Measurements from ENCODE around the gene SLIT1.

The SLIT1 gene

DNA sequence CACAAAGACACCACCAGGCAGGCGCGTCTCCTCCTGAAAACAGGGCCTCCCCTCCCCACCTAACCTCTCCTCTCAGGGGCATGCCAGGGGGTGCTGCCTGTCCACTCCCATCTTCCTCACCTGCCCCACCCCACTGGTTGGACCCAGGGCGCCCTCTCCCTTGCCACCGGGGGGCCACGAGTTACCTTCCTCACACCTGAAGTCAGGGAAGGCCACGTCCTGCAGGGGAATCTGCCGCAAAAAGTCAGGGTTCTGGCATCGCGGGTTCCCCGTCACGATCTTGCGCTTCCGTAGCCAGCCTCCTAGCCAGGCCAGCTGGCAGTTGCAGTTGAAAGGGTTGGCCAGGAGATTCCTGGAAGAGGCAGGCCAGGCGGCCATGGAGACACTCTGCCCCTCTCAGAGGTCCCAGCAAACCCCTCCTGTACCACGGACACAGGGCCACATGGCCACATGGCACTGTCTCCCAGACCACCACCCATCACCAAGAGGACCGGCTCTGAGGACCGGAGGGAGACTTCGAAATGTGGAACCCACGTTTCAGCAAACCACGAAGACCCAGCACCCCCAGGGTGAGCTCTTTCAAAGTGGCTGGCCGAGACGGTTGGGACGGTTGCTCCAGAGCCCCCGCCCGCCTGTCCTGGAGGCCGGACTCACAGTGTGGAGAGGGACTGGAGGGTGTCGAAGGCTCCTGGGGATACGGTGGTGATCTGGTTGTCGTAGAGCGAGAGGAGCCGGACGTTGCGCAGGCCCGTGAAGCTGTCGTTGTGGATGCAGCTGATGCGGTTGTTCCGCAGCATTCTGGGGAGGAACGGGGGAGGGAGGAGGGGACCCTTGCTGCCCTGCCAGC, 142.8 kb downstream of the SLIT1 start:
- Histone ChIP-seq H3K27ac (no peak overlapping the region), H3K27me3 (replicated peaks) (no peaks in the 10 kb centered on the region), H3K36me3 (replicated peaks) (no peaks in the 10 kb centered on the region), H3K4me3 (ENCODE audit: low read depth, low read length) (no peak overlapping the region)
- in situ Hi-C loops (cut with HindIII; ENCODE audit: low pct_ligation_motif_present, low sequenced_read_pairs): no loop called here
- TF ChIP-seq, protein P1, sequence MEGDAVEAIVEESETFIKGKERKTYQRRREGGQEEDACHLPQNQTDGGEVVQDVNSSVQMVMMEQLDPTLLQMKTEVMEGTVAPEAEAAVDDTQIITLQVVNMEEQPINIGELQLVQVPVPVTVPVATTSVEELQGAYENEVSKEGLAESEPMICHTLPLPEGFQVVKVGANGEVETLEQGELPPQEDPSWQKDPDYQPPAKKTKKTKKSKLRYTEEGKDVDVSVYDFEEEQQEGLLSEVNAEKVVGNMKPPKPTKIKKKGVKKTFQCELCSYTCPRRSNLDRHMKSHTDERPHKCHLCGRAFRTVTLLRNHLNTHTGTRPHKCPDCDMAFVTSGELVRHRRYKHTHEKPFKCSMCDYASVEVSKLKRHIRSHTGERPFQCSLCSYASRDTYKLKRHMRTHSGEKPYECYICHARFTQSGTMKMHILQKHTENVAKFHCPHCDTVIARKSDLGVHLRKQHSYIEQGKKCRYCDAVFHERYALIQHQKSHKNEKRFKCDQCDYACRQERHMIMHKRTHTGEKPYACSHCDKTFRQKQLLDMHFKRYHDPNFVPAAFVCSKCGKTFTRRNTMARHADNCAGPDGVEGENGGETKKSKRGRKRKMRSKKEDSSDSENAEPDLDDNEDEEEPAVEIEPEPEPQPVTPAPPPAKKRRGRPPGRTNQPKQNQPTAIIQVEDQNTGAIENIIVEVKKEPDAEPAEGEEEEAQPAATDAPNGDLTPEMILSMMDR (IDR thresholded peaks at IDR 0.05; ENCODE audit: low read depth, low read length, missing control alignments): no peak
- DNase-seq: no peak

DNA sequence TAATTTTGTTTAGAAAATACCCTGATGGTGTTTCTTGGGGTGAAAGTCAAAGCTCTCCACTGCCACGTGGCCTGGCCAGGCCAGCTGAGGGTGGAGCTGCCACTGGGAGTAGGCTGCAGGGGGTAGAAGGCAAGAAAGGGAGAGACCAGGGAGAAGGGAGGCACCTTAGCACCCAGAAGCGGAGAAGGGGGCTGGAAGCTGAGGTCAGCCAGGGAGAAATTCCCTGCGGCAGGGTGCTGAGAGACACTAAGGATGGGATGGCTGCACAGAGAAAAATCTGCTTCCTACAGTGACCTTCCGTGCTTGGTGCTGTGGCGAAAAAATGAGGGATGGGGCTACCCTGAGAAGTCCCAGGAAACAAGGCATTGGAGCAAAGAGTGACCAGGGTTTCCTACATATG, 143.7 kb downstream of the SLIT1 start:
- DNase-seq: no peak
- no peak overlapping the region for H3K27ac ChIP-seq
- in situ Hi-C loops (cut with HindIII; ENCODE audit: low pct_ligation_motif_present, low sequenced_read_pairs): no loop called here
- TF ChIP-seq, protein P1 (IDR thresholded peaks at IDR 0.05; ENCODE audit: low read depth, low read length, missing control alignments): no peak
- no peak overlapping the region for H3K4me3 ChIP-seq (ENCODE audit: low read depth, low read length)
- H3K36me3 ChIP-seq (replicated peaks): no peaks in the 10 kb centered on the region
- no peaks in the 10 kb centered on the region for H3K27me3 ChIP-seq (replicated peaks)

DNA sequence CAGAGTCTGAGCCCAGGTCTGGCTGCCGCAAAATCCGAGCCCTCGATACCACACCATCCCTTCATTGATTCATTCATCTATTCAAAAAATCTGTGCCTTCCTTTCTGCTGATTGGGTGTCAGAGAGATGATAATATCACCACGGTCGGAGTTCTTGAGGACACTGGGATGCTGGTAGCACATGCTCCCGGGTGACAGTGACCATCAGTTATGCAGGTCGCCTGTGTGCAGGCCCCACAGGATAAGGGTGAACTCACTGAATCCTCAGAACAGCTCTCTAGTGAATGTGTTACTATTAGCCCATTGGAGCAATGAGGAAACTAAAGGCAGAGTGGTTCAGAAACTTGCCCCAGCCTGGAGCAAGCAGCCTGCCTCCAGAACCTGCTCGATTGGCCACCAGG, 145.1 kb downstream of the SLIT1 start:
- Histone ChIP-seq H3K4me3 (ENCODE audit: low read depth, low read length) (no peak overlapping the region), H3K36me3 (replicated peaks) (no peaks in the 10 kb centered on the region), H3K27me3 (replicated peaks) (no peaks in the 10 kb centered on the region), H3K27ac (no peak overlapping the region)
- no peak for DNase-seq
- in situ Hi-C loops (cut with HindIII; ENCODE audit: low pct_ligation_motif_present, low sequenced_read_pairs): no loop called here
- TF ChIP-seq, protein P1 (IDR thresholded peaks at IDR 0.05; ENCODE audit: low read depth, low read length, missing control alignments): no peak

DNA sequence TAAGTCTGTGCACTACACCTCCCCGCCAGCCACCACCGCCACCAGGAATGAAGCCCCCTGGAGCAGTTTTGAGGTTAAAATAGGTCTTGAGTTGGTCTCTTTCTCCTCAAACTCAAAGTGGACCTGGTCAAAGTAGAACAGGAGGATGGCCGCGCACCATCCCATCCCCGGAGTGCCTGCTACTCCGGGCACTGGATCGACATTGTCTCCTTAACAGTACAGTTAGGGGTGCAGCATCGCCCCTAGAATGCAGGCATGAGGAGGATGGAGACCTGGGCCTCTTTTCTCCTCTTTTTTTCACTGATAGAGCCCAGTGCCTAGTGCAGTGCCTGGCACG, 145.5 kb downstream of the SLIT1 start:
- TF ChIP-seq, protein P1 (IDR thresholded peaks at IDR 0.05; ENCODE audit: low read depth, low read length, missing control alignments): no peak
- DNase-seq: no peak
- no peaks in the 10 kb centered on the region for H3K27me3 ChIP-seq (replicated peaks)
- in situ Hi-C loops (cut with HindIII; ENCODE audit: low pct_ligation_motif_present, low sequenced_read_pairs): no loop called here
- no peak overlapping the region for H3K4me3 ChIP-seq (ENCODE audit: low read depth, low read length)
- no peaks in the 10 kb centered on the region for H3K36me3 ChIP-seq (replicated peaks)
- H3K27ac ChIP-seq: no peak overlapping the region

DNA sequence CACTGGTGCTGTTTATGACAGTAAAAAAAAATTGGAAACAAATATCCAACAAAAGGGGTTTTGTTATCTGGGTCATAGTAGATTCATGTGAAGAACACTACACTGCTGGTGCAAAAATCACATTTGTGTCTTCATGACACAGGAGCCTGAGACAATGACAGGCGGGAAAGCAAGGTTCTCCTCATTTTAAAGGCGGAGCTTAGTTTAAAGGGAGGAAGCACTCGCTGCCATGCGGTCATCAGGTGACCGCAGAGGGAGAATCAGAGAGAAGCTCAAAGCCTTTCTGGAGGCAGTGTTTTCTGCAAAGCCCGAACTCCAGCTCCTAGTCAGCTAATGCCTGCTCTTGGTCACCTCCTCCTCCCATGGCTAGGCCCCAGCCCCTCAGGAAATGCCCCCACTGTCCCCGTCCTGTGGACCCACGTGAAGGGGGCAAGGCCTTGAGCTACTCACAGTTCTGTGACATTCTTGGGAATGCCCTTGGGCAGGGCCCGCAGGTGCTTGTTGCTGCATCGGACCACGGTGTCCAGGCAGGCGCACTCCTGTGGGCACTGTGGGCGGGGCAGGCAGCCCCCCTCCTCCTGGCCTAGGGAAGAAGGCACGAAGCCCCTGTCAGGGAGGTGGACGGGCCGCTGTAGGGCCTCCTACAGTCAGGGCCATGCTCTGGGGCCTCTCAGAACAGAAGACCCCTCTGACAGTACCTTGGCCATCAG, 146.1 kb downstream of the SLIT1 start:
- H3K27me3 ChIP-seq (replicated peaks): no peaks in the 10 kb centered on the region
- TF ChIP-seq, protein P1 (IDR thresholded peaks at IDR 0.05; ENCODE audit: low read depth, low read length, missing control alignments): no peak
- DNase-seq: no peak

More for the DNA sequence above, 146.1 kb downstream of the SLIT1 start:
- no peak overlapping the region for H3K27ac ChIP-seq
- no peaks in the 10 kb centered on the region for H3K36me3 ChIP-seq (replicated peaks)
- H3K4me3 ChIP-seq (ENCODE audit: low read depth, low read length): no peak overlapping the region
- in situ Hi-C loops (cut with HindIII; ENCODE audit: low pct_ligation_motif_present, low sequenced_read_pairs): no loop called here

Data from brain microvascular endothelial cell (primary cell).